Measurements from ENCODE around the gene DEXI. TPM values are rescaled to one million over a fixed set of nuclear protein-coding genes. Genes with fewer than 3 reads are reported as not detected.

DEXI gene
- total and polyA plus RNA-seq, 9 of the 15 experiments (the other 6 are each of a cell fraction or from before 2014, with no cell fraction given): 2.9 to 40.1 (median 22.0) TPM

DNA sequence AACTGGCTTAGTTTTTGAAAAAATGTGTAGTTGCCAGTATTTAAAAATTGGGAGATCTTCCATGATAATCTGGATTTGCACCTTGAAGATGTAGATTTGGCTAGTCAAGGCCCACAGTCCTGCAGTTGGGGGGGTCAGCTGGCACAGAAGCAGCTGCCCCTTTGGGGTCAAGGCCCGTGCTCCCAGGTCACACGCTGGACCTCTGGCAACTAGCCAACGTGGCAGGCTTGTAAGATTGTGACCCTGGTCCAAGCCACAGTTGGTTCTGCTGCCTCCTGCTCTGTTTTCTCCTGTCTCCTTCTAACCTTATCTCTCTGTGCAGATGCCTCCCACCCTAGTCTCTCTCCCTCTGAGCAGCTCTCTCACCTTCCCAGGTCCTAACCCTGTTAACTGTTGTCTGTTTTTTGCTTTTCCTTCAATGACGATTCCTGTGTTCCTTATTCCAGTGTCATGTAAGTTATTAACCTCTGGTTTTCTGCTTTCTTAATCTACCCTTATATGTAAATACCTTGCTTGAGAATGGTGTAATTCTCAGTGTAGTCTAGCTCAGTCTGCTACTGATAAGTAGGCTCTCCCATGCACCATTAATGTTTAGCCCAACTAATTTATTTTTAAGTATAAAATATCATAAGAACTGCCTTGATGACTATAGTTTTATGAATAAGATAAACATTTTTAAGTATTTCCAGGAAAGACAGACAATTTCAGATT, 30.0 kb upstream of the DEXI start (continued):
- TF ChIP-seq, protein P1, sequence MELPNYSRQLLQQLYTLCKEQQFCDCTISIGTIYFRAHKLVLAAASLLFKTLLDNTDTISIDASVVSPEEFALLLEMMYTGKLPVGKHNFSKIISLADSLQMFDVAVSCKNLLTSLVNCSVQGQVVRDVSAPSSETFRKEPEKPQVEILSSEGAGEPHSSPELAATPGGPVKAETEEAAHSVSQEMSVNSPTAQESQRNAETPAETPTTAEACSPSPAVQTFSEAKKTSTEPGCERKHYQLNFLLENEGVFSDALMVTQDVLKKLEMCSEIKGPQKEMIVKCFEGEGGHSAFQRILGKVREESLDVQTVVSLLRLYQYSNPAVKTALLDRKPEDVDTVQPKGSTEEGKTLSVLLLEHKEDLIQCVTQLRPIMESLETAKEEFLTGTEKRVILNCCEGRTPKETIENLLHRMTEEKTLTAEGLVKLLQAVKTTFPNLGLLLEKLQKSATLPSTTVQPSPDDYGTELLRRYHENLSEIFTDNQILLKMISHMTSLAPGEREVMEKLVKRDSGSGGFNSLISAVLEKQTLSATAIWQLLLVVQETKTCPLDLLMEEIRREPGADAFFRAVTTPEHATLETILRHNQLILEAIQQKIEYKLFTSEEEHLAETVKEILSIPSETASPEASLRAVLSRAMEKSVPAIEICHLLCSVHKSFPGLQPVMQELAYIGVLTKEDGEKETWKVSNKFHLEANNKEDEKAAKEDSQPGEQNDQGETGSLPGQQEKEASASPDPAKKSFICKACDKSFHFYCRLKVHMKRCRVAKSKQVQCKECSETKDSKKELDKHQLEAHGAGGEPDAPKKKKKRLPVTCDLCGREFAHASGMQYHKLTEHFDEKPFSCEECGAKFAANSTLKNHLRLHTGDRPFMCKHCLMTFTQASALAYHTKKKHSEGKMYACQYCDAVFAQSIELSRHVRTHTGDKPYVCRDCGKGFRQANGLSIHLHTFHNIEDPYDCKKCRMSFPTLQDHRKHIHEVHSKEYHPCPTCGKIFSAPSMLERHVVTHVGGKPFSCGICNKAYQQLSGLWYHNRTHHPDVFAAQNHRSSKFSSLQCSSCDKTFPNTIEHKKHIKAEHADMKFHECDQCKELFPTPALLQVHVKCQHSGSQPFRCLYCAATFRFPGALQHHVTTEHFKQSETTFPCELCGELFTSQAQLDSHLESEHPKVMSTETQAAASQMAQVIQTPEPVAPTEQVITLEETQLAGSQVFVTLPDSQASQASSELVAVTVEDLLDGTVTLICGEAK (IDR thresholded peaks at IDR 0.05): 0 out of 2 replicates have a peak, but pooled peaks have one; percentile 31
- TF ChIP-seq, protein P1 (CRISPR knock-in tag; IDR thresholded peaks at IDR 0.05): no peak
- TF ChIP-seq, protein P2, sequence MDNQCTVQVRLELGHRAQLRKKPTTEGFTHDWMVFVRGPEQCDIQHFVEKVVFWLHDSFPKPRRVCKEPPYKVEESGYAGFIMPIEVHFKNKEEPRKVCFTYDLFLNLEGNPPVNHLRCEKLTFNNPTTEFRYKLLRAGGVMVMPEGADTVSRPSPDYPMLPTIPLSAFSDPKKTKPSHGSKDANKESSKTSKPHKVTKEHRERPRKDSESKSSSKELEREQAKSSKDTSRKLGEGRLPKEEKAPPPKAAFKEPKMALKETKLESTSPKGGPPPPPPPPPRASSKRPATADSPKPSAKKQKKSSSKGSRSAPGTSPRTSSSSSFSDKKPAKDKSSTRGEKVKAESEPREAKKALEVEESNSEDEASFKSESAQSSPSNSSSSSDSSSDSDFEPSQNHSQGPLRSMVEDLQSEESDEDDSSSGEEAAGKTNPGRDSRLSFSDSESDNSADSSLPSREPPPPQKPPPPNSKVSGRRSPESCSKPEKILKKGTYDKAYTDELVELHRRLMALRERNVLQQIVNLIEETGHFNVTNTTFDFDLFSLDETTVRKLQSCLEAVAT (IDR thresholded peaks at IDR 0.05): peak; percentile 80 to 84
- TF ChIP-seq SMAD4 (CRISPR knock-in tag; conservative IDR thresholded peaks at IDR 0.05): peak; percentile 97
- no peak for TF ChIP-seq PRPF4 (IDR thresholded peaks at IDR 0.05; ENCODE audit: insufficient read depth, low read depth, low read length, poor library complexity, severe bottlenecking)
- TF ChIP-seq, protein P3, sequence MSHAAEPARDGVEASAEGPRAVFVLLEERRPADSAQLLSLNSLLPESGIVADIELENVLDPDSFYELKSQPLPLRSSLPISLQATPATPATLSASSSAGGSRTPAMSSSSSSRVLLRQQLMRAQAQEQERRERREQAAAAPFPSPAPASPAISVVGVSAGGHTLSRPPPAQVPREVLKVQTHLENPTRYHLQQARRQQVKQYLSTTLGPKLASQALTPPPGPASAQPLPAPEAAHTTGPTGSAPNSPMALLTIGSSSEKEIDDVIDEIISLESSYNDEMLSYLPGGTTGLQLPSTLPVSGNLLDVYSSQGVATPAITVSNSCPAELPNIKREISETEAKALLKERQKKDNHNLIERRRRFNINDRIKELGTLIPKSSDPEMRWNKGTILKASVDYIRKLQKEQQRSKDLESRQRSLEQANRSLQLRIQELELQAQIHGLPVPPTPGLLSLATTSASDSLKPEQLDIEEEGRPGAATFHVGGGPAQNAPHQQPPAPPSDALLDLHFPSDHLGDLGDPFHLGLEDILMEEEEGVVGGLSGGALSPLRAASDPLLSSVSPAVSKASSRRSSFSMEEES (CRISPR knock-in tag; IDR thresholded peaks at IDR 0.05): peak; percentile 15; the same call in 1 of the 2 replicates
- peak; percentile 96 for TF ChIP-seq BCOR (IDR thresholded peaks at IDR 0.05)
- TF ChIP-seq, protein P4, sequence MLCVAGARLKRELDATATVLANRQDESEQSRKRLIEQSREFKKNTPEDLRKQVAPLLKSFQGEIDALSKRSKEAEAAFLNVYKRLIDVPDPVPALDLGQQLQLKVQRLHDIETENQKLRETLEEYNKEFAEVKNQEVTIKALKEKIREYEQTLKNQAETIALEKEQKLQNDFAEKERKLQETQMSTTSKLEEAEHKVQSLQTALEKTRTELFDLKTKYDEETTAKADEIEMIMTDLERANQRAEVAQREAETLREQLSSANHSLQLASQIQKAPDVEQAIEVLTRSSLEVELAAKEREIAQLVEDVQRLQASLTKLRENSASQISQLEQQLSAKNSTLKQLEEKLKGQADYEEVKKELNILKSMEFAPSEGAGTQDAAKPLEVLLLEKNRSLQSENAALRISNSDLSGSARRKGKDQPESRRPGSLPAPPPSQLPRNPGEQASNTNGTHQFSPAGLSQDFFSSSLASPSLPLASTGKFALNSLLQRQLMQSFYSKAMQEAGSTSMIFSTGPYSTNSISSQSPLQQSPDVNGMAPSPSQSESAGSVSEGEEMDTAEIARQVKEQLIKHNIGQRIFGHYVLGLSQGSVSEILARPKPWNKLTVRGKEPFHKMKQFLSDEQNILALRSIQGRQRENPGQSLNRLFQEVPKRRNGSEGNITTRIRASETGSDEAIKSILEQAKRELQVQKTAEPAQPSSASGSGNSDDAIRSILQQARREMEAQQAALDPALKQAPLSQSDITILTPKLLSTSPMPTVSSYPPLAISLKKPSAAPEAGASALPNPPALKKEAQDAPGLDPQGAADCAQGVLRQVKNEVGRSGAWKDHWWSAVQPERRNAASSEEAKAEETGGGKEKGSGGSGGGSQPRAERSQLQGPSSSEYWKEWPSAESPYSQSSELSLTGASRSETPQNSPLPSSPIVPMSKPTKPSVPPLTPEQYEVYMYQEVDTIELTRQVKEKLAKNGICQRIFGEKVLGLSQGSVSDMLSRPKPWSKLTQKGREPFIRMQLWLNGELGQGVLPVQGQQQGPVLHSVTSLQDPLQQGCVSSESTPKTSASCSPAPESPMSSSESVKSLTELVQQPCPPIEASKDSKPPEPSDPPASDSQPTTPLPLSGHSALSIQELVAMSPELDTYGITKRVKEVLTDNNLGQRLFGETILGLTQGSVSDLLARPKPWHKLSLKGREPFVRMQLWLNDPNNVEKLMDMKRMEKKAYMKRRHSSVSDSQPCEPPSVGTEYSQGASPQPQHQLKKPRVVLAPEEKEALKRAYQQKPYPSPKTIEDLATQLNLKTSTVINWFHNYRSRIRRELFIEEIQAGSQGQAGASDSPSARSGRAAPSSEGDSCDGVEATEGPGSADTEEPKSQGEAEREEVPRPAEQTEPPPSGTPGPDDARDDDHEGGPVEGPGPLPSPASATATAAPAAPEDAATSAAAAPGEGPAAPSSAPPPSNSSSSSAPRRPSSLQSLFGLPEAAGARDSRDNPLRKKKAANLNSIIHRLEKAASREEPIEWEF (CRISPR knock-in tag; IDR thresholded peaks at IDR 0.05): no peak; the same call in 1 of the 2 replicates
- peak; percentile 98 for TF ChIP-seq ELF4 (CRISPR knock-in tag; IDR thresholded peaks at IDR 0.05)

All from K562 (cell line).